Left ventricle myocardium inferior (tissue), 1 donor: Measurements from ENCODE around the gene IRF4. TPM values are rescaled to one million over a fixed set of nuclear protein-coding genes. Genes with fewer than 3 reads are reported as not detected.

ENCODE experiments used
- DNase-seq: peaks from one replicate; pipeline ENCODE4 v3.0.0-alpha.2; 2020
- H3K27ac ChIP-seq: fragments of 200-600 bp; replicated peaks from 2 replicates; pipeline ENCODE4 v1.8.0; 2021
- H3K27me3 ChIP-seq: fragments of 200-600 bp; 2 replicates; pipeline ENCODE4 v1.8.0; 2021; ENCODE audit warnings: low read depth
- H3K36me3 ChIP-seq: fragments of 200-600 bp; 2 replicates; pipeline ENCODE4 v1.8.0; 2021
- H3K4me1 ChIP-seq: fragments of 200-600 bp; 2 replicates; pipeline ENCODE4 v1.8.0; 2021
- H3K4me3 ChIP-seq: fragments of 200-600 bp; 2 replicates; pipeline ENCODE4 v1.8.0; 2021; ENCODE audit warnings: mild to moderate bottlenecking, moderate library complexity
- H3K9me3 ChIP-seq: fragments of 200-600 bp; replicated peaks from 2 replicates; pipeline ENCODE4 v1.8.0; 2021
- intact Hi-C: fragments of 100-400 bp; cut with micrococcal nuclease; formaldehyde crosslinking; loops from one replicate; pipeline ENCODE4 v1.11.0; 2022
- total RNA-seq: library from RNA; stranded (reverse); fragmentation: NEBNext Ultra II Directional; extraction: Animal tissue kit (Norgen Biotek cat#: 25700); gene quantifications from one replicate; pipeline ENCODE4 v1.2.1, GENCODE V29; 2021
- TF ChIP-seq, protein P1 (sequence below): fragments of 200-600 bp; IDR thresholded peaks from 2 replicates; pipeline ENCODE4 v1.8.0; 2021; ENCODE audit warnings: antibody characterized with exemption, mild to moderate bottlenecking, borderline replicate concordance
- donor health status: DM: no; HTN: yes; CAD: no; lungs with severe emphysema.

The IRF4 gene
- total RNA-seq, 1 donor from 2014 or later: 0.22 TPM

GRCh38 chr6:380234-381218 is 11.0 kb upstream of the IRF4 start:
- intact Hi-C loops: no loop called here
- peaks cover 96% of the 10 kb centered on the region for H3K27me3 ChIP-seq
- H3K4me1 ChIP-seq: no peaks in the 10 kb centered on the region
- H3K4me3 ChIP-seq: no peak overlapping the region
- H3K27ac ChIP-seq: no peak overlapping the region
- H3K9me3 ChIP-seq: no peaks in the 10 kb centered on the region
- H3K36me3 ChIP-seq: no peaks in the 10 kb centered on the region
- TF ChIP-seq, protein P1, sequence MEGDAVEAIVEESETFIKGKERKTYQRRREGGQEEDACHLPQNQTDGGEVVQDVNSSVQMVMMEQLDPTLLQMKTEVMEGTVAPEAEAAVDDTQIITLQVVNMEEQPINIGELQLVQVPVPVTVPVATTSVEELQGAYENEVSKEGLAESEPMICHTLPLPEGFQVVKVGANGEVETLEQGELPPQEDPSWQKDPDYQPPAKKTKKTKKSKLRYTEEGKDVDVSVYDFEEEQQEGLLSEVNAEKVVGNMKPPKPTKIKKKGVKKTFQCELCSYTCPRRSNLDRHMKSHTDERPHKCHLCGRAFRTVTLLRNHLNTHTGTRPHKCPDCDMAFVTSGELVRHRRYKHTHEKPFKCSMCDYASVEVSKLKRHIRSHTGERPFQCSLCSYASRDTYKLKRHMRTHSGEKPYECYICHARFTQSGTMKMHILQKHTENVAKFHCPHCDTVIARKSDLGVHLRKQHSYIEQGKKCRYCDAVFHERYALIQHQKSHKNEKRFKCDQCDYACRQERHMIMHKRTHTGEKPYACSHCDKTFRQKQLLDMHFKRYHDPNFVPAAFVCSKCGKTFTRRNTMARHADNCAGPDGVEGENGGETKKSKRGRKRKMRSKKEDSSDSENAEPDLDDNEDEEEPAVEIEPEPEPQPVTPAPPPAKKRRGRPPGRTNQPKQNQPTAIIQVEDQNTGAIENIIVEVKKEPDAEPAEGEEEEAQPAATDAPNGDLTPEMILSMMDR: no peak
- no peak for DNase-seq

DNA sequence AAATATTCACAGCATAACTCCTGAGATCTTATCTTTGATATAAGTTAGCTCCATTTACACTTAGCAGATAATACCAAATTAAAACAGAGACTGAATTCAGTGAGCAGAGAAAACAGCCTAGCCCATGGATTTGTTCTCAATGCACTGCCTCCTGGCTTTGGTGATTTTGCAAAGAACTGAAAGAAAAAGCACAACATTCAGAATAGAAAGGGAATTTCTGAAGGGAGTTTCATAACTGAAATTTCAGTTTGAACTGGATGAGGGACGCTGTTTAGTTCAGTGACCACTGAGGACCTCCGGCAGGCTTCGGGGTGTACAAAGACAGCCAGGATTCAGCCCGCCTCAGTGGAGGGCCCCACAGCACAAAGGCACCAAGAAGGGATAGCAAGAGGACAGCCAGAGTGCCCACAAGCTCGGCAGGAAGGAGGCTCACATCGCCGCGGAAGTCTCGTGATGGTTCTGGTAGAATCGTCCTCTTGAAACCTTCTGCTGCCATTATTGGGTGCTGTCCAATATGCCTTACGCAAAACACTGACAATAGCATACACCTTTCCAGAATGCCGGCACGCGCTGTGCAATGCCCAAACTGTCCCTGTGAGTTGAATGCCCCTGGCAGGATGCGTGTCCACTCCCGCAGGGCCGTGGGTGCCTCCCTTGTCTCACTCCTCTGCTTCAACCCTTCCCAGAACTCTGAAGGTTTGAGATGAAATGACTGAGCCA is 9.7 kb upstream of the IRF4 start:
- peaks cover 98% of the 10 kb centered on the region for H3K27me3 ChIP-seq
- no peak for DNase-seq
- intact Hi-C loops: no loop called here

GRCh38 chr6:382883-383810 is 8.4 kb upstream of the IRF4 start:
- Histone ChIP-seq H3K27me3 (peaks cover 98% of the 10 kb centered on the region), H3K9me3 (no peaks in the 10 kb centered on the region), H3K27ac (no peak overlapping the region), H3K4me1 (no peaks in the 10 kb centered on the region), H3K4me3 (no peak overlapping the region), H3K36me3 (no peaks in the 10 kb centered on the region)
- no peak for DNase-seq
- TF ChIP-seq, protein P1: no peak
- intact Hi-C loops: no loop called here

More for the DNA sequence above, 9.7 kb upstream of the IRF4 start:
- TF ChIP-seq, protein P1: no peak
- Histone ChIP-seq H3K27ac (no peak overlapping the region), H3K36me3 (no peaks in the 10 kb centered on the region), H3K4me3 (no peak overlapping the region), H3K9me3 (no peaks in the 10 kb centered on the region), H3K4me1 (no peaks in the 10 kb centered on the region)

DNA sequence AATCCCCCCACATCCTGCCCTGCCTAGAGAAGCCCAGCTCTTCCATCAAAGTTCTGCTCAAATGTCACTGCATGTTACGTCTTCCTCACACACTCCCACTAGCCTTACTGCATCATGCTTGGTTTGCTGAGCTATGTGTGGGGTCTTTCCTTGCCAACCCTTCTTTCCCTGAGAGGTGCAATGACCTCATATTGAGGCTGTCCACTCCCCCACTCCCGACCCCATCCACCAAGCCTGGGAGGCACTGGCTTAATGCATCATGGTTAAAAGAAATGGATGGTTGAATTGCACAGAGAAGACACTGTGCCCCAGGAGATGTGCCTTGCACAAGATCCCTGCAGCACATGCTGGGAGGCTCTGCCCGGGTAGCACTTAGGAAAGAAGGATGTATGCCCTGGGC is 7.7 kb upstream of the IRF4 start:
- TF ChIP-seq, protein P1: no peak
- peaks cover 98% of the 10 kb centered on the region for H3K27me3 ChIP-seq
- intact Hi-C loops: no loop called here
- H3K4me1 ChIP-seq: no peaks in the 10 kb centered on the region
- H3K9me3 ChIP-seq: no peaks in the 10 kb centered on the region
- H3K36me3 ChIP-seq: no peaks in the 10 kb centered on the region
- no peak overlapping the region for H3K4me3 ChIP-seq
- H3K27ac ChIP-seq: no peak overlapping the region
- no peak for DNase-seq

DNA sequence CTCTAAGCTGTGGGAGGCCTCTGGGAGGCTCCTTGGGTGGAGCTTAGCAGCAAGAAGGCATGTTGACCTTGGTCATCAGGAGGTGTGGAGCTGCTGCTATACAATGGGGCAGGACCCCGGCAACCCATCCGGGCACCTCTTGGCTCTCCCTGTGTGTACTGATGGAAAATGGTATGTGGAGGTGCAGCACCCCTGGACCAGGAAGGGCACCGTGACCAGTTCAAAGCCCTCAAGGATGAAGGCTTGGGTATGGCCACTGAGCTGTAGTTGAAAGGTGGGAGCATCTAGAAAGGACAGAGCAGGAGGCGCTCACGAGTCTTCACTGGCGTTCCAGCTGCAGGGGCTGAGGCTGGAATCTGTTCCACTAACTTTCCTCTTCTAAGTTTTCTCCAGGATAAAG is 6.7 kb upstream of the IRF4 start:
- TF ChIP-seq, protein P1: no peak
- no peak for DNase-seq
- intact Hi-C loops: no loop called here

More for the DNA sequence above, 6.7 kb upstream of the IRF4 start:
- H3K36me3 ChIP-seq: no peaks in the 10 kb centered on the region
- H3K27ac ChIP-seq: no peak overlapping the region
- no peaks in the 10 kb centered on the region for H3K9me3 ChIP-seq
- H3K4me1 ChIP-seq: no peaks in the 10 kb centered on the region
- H3K27me3 ChIP-seq: peaks cover 98% of the 10 kb centered on the region
- no peak overlapping the region for H3K4me3 ChIP-seq
